GM12872 (cell line): ENCODE data around the gene RASSF7.

Experiments
- TF ChIP-seq, protein P1 (sequence below): IDR thresholded peaks from 3 replicates; pipeline ENCODE4 v1.5.1; 2011; ENCODE audit warnings: low read depth, mild to moderate bottlenecking, low read length, moderate library complexity; ENCODE audit not compliant: insufficient read depth

RASSF7 gene

DNA sequence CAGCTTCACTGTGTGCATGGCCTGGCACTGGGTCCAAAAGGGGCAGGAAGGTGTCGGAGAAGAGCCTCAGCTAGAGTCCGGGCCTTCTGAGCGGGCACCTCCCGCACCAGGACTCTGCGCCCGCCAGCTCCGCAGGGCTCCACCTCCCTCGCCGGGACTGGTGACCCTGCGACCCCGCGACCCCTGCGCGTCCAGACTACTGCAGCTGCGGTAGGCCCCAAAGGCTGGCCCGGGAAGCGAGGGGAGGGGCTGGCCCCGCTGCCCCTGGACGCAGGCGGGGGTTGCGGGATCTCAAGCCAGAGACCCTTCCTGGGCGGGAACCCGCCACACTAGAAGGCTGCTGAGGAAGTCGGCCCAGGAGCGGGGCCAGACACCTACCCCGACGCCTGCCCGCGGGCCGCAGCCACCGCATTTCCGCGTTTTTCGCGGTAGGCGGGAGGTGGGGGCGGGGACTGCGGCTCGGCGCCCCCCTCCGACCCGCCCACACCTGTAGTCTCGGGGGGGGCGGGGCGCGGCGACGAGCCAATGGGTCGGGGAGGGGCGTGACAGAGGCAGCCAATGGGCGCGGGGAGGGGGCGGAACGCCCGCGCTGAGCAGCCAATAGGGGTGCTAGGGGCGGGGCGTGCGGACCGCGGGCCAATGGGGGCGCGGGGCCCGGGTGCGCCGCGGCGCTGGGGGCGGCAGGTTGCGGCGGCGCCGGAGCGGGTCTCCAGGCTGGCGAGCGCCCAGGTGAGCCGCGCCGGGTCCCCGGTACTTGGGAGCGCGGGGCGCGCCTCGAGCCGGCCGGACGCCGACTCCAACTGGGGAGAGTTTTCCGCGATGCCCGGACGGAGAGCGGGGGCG lies at the start of gene RASSF7, which contains the start of gene LMNTD2:
Gene RASSF7 (plus strand): TSS at position 666 of the 843 bp plus-strand sequence. CDS start 799 bp downstream, outside the sequence.
Gene LMNTD2 (minus strand): TSS at position 434 of the 843 bp plus-strand sequence. CDS start 22 bp downstream, at position 412.
- TF ChIP-seq, protein P1, sequence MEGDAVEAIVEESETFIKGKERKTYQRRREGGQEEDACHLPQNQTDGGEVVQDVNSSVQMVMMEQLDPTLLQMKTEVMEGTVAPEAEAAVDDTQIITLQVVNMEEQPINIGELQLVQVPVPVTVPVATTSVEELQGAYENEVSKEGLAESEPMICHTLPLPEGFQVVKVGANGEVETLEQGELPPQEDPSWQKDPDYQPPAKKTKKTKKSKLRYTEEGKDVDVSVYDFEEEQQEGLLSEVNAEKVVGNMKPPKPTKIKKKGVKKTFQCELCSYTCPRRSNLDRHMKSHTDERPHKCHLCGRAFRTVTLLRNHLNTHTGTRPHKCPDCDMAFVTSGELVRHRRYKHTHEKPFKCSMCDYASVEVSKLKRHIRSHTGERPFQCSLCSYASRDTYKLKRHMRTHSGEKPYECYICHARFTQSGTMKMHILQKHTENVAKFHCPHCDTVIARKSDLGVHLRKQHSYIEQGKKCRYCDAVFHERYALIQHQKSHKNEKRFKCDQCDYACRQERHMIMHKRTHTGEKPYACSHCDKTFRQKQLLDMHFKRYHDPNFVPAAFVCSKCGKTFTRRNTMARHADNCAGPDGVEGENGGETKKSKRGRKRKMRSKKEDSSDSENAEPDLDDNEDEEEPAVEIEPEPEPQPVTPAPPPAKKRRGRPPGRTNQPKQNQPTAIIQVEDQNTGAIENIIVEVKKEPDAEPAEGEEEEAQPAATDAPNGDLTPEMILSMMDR: no peak

- TF ChIP-seq, protein P1: no peak
These were observed 47.8 kb upstream of the RASSF7 start for GRCh38 chr11:512761-513595.

DNA sequence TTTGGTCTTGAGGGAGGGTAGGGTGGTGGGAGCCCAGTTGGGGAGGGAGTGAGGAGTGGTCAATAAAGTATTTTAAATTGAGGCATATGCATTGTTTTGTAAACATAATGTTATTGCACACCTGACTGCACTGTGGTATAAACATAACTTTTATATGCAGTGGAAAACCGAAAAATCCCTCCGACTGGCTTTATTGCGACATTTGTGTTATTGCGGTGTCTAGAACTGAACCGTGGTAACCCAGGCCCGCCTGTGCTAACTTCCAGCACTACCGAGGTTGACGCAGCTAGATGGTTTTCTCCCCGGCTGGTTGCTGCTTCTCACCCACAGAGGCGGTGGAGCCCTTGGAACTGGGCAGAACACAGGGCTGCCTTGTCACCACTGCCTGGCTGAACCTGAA lies 46.2 kb upstream of the RASSF7 start:
- TF ChIP-seq, protein P1: no peak

DNA sequence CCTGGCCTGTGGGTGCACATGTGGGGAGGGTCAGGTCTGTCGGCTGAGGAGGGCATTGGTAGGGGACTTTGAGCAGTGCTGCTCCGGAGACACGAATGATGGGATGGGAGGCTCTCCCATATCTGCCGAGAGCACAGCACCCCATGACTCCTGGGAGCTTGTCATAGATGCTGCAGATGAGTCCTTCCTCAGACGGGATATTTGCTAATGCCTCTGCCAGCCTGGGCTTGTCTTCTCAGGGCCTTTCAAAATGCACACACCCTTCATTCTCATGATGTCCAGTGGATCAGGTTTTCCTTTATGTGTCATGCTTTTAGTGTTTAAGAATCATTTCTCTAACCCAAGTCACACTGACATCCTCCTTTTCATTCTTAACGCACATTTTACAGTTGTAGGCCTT lies 45.6 kb upstream of the RASSF7 start:
- TF ChIP-seq, protein P1: no peak

DNA sequence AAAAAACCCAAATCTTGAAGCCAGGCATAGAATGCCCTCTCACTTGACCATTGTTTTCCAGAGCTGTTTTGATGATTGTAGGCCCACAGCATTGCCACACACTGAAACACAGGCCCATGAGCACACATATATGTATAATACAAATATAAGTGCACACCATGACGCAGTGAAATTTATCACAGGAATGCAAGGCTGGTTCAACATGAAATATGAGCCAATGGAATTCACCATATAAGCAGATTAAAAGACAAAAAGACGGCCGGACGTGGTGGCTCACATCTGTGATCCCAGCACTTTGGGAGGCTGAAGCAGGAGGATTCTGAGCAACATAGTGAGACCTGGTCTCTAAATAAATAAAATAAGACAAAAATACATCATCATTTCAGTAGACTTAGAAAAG lies 44.4 kb upstream of the RASSF7 start:
- TF ChIP-seq, protein P1: no peak

GRCh38 chr11:518463-519202 lies 42.1 kb upstream of the RASSF7 start:
- TF ChIP-seq, protein P1: peak; percentile 67; the same call in 2 of the 3 replicates
